PFSK-1 (cell line): ENCODE data around the gene KRTAP10-3.

Experiments
- FOXP2 ChIP-seq: optimal IDR thresholded peaks from 2 replicates; pipeline ENCODE3; 2011; ENCODE audit warnings: borderline replicate concordance, control low read depth, inconsistent platforms; ENCODE audit not compliant: insufficient read depth; ENCODE audit errors: extremely low read length, extremely low read depth
- POLR2AphosphoS5 ChIP-seq: IDR thresholded peaks from 2 replicates; pipeline ENCODE4 v1.6.1; 2012; ENCODE audit warnings: low read depth, mild to moderate bottlenecking, control low read depth, low read length, moderate library complexity
- SIN3A ChIP-seq: IDR thresholded peaks from 2 replicates; pipeline ENCODE4 v1.6.1; 2012; ENCODE audit warnings: mild to moderate bottlenecking, low read length, moderate library complexity, borderline replicate concordance; ENCODE audit not compliant: insufficient read depth

DNA sequence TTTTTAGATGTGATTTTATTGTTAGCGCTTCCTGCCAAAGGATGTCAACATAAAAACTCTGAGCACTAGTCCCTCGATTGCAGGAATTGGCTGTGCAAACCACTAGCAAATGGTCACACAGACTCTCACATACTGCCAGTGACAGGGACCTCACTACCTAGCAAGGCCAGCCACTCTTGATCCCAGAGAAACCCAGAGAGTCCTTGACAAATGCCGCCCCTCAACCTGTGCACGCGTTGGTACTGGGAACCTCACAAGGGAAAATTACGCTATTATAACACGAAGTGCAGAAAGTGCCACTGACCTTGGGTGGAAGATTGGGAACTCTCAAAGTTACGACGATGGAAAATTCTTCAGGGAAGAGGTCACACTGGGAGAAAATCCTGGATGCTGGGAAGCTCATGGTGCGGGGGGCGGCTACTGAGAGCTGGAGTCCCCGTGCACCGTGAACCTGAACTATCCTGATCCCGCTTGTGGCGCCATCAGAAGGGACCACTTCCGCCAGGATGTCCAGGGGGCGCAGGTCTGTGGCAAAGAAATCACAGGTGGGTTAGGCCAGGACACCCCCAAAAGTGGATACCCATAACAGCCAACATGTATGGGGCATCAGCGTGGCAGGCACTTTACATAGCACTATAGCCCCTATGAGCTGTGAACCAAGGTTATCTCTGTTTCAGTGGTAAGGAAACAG lies 9.0 kb upstream of the KRTAP10-3 start:
- TF ChIP-seq FOXP2 = no peak
- no peak for TF ChIP-seq POLR2AphosphoS5
- no peak for TF ChIP-seq SIN3A
